ENCODE data around the gene KRTAP4-16. TPM values are rescaled to one million over a fixed set of nuclear protein-coding genes. Genes with fewer than 3 reads are reported as not detected.
"Not testable (repeated sequence)": the region's sequence is repeated elsewhere in the genome, so short reads cannot be mapped to it uniquely, and the experiment has no call there.

The KRTAP4-16 gene
- total RNA-seq, 1 donor = not detected

GRCh38 chr17:41098481-41098880, 3.5 kb downstream of the KRTAP4-16 start:
- no peak for DNase-seq (ENCODE audit: low read depth)
- no peak for TF ChIP-seq CTCF (IDR thresholded peaks at IDR 0.05; ENCODE audit: insufficient read depth, low read length)
- no peak overlapping the region for H3K4me3 ChIP-seq (ENCODE audit: low read depth, low read length)

GRCh38 chr17:41098042-41098441, 4.0 kb downstream of the KRTAP4-16 start, which contains the start of gene KRTAP4-8:
TSS of gene KRTAP4-8 (minus strand) at chr17:41098142. CDS start at chr17:41098084, 58 bp downstream.
- H3K4me3 ChIP-seq (ENCODE audit: low read depth, low read length) = no peak within 1 kb of the TSS
- DNase-seq (ENCODE audit: low read depth) = no peak
- TF ChIP-seq CTCF (IDR thresholded peaks at IDR 0.05; ENCODE audit: insufficient read depth, low read length) = no peak

GRCh38 chr17:41096055-41096454, 6.0 kb downstream of the KRTAP4-16 start:
- TF ChIP-seq CTCF (IDR thresholded peaks at IDR 0.05; ENCODE audit: insufficient read depth, low read length) = no peak
- H3K4me3 ChIP-seq (ENCODE audit: low read depth, low read length) = no peak overlapping the region
- no peak for DNase-seq (ENCODE audit: low read depth)

- DNase-seq (ENCODE audit: low read depth); H3K4me3 ChIP-seq (ENCODE audit: low read depth, low read length): not testable (repeated sequence)
Observed at GRCh38 chr17:41088760-41089352, 13.2 kb downstream of the KRTAP4-16 start.

- not testable (repeated sequence) for DNase-seq (ENCODE audit: low read depth); H3K4me3 ChIP-seq (ENCODE audit: low read depth, low read length)
Observed at GRCh38 chr17:41084100-41084856, 17.7 kb downstream of the KRTAP4-16 start, which contains the start of gene KRTAP4-7. TSS of gene KRTAP4-7 (plus strand) at chr17:41084150. CDS start at chr17:41084207, 57 bp downstream.

GRCh38 chr17:41083427-41083826, 18.6 kb downstream of the KRTAP4-16 start:
- not testable (repeated sequence) for DNase-seq (ENCODE audit: low read depth); H3K4me3 ChIP-seq (ENCODE audit: low read depth, low read length)

- DNase-seq (ENCODE audit: low read depth) = no peak
- H3K4me3 ChIP-seq (ENCODE audit: low read depth, low read length) = no peak overlapping the region
- no peak for TF ChIP-seq CTCF (IDR thresholded peaks at IDR 0.05; ENCODE audit: insufficient read depth, low read length)
Observed at GRCh38 chr17:41082626-41083025, 19.4 kb downstream of the KRTAP4-16 start.

- H3K4me3 ChIP-seq (ENCODE audit: low read depth, low read length) = no peak overlapping the region
- DNase-seq (ENCODE audit: low read depth) = no peak
- no peak for TF ChIP-seq CTCF (IDR thresholded peaks at IDR 0.05; ENCODE audit: insufficient read depth, low read length)
Observed at GRCh38 chr17:41076788-41077187, 25.2 kb downstream of the KRTAP4-16 start.

Data from fibroblast of the aortic adventitia (primary cell).